K562 (cell line): ENCODE measurements around the gene FBN3. TPM values are rescaled to one million over a fixed set of nuclear protein-coding genes. Genes with fewer than 3 reads are reported as not detected.

Experiments
- ARID1B ChIP-seq: fragments of 450-650 bp; IDR thresholded peaks from 2 replicates; pipeline ENCODE4 v1.6.1; 2016; ENCODE audit warnings: antibody characterized with exemption, mild to moderate bottlenecking, inconsistent platforms
- CBX3 ChIP-seq, 2 experiments: IDR thresholded peaks; 1 replicate in 1 of 2; 2 replicates in 1 of 2; pipeline ENCODE4 v1.6.1; 2012; ENCODE audit warnings: inconsistent platforms in 2 of 2, low read length in 2 of 2, borderline replicate concordance in 1 of 2, control low read depth in 1 of 2
- CXXC5 ChIP-seq: fragments of 250-450 bp; sonication (Bioruptor Pico); IDR thresholded peaks from 2 replicates; pipeline ENCODE4 v1.8.0; 2022; ENCODE audit warnings: inconsistent platforms, mild to moderate bottlenecking, moderate library complexity
- ELF1 ChIP-seq: fragments of 200-800 bp; sonication (Bioruptor generic); IDR thresholded peaks from 2 replicates; pipeline ENCODE4 v1.6.1; 2016; ENCODE audit warnings: missing genetic modification characterization, missing compliant biosample characterization
- ESRRA ChIP-seq: fragments of 450-650 bp; IDR thresholded peaks from 2 replicates; pipeline ENCODE4 v1.6.1; 2014; ENCODE audit warnings: low read depth, mild to moderate bottlenecking, moderate library complexity, borderline replicate concordance
- HMG20A ChIP-seq: fragments of 450-650 bp; formaldehyde crosslinking; conservative IDR thresholded peaks from 2 replicates; pipeline ENCODE4 v1.4.0; 2020; ENCODE audit warnings: mild to moderate bottlenecking, mixed read lengths
- JUND ChIP-seq, 2 experiments: IDR thresholded peaks; 2 replicates in 1 of 2; 3 replicates in 1 of 2; pipeline ENCODE4 v1.6.1; 2011; ENCODE audit warnings: borderline replicate concordance in 2 of 2, low read depth in 2 of 2, low read length in 2 of 2, improper control_type of control experiment in 1 of 2, missing biosample characterization in 1 of 2, missing genetic modification characterization in 1 of 2, missing genetic modification reagents in 1 of 2
- KDM1A ChIP-seq, 2 experiments: fragments of 450-650 bp; IDR thresholded peaks; 2 replicates each; pipeline ENCODE4 v1.6.1; 2016; ENCODE audit warnings: mild to moderate bottlenecking in 2 of 2
- MBD2 ChIP-seq: sonication (generic); IDR thresholded peaks from 2 replicates; pipeline ENCODE4 v1.6.1; 2016; ENCODE audit warnings: low read depth, borderline replicate concordance
- MXI1 ChIP-seq: IDR thresholded peaks from 2 replicates; pipeline ENCODE4 v1.6.1; 2011; ENCODE audit warnings: low read depth, mild to moderate bottlenecking, improper control_type of control experiment, low read length
- MYNN ChIP-seq, 2 experiments: sonication (generic); formaldehyde crosslinking in 1 of 2; IDR thresholded peaks; 2 replicates each; pipeline versions ENCODE4 v1.5.0 to v1.6.1; 2016 to 2020; ENCODE audit warnings: antibody characterized with exemption in 1 of 2, missing genetic modification reagents in 1 of 2
- POLR2G ChIP-seq: fragments of 200-400 bp; formaldehyde crosslinking; IDR thresholded peaks from 2 replicates; pipeline ENCODE4 v1.6.1; 2017; ENCODE audit warnings: low read depth, mild to moderate bottlenecking, antibody characterized with exemption, low read length, moderate library complexity
- TRIM24 ChIP-seq, 2 experiments: fragments of 450-650 bp; IDR thresholded peaks; 2 replicates each; pipeline ENCODE4 v1.6.1; 2016
- ZC3H4 ChIP-seq: sonication (generic); formaldehyde crosslinking; IDR thresholded peaks from 2 replicates; pipeline ENCODE4 v1.9.0; 2021; ENCODE audit warnings: missing genetic modification reagents, borderline replicate concordance
- ZNF197 ChIP-seq: fragments of 200-800 bp; sonication (Bioruptor generic); IDR thresholded peaks from 2 replicates; pipeline ENCODE4 v1.6.1; 2016; ENCODE audit warnings: low read depth, missing genetic modification characterization, missing compliant biosample characterization
- polyA plus RNA-seq, 8 experiments: library from polyadenylated mRNA; depleted of rRNA in 4 of 8; stranded (reverse) in 5 of 8; unstranded in 3 of 8; fragments of >200 nt; fragmentation: Nextera tagmentation in 2 of 8; fragmentation: Illumina TruSeq in 1 of 8; extraction: Ambion mirVana in 2 of 8; extraction: Trizol in 1 of 8; gene quantifications; 2 replicates each; pipeline versions ENCODE4 v1.2.1 to v1.2.3, GENCODE V29; 2011 to 2014; ENCODE audit warnings: inconsistent platforms in 1 of 8, missing spikeins in 1 of 8
- total RNA-seq, 7 experiments: library from RNA; depleted of rRNA in 6 of 7; stranded (reverse); fragments of >200 nt in 6 of 7; fragmentation: Illumina TruSeq in 2 of 7; extraction: Trizol in 2 of 7; gene quantifications; 2 replicates each; pipeline versions ENCODE4 v1.2.1 to v1.2.3, GENCODE V29; 2011 to 2021; ENCODE audit warnings: low replicate concordance in 1 of 7
- TF ChIP-seq, protein P1 (sequence below), 3 experiments: fragments of 200-800 bp in 1 of 3; fragments of 250-450 bp in 1 of 3; fragments of 450-650 bp in 1 of 3; sonication (Bioruptor Pico) in 1 of 3; sonication (Bioruptor generic) in 1 of 3; formaldehyde crosslinking in 1 of 3; IDR thresholded peaks; 2 replicates each; pipeline versions ENCODE4 v1.6.1 to v1.8.0; 2016 to 2022; ENCODE audit warnings: mild to moderate bottlenecking in 2 of 3, missing genetic modification characterization in 2 of 3, missing compliant biosample characterization in 1 of 3, moderate library complexity in 1 of 3
- TF ChIP-seq, protein P2 (sequence below), 3 experiments: fragments of 200-800 bp in 1 of 3; sonication (Bioruptor generic) in 1 of 3; sonication (generic) in 1 of 3; formaldehyde crosslinking in 1 of 3; IDR thresholded peaks; 2 replicates each; pipeline versions ENCODE4 v1.6.1 to v1.8.0; 2016 to 2022; ENCODE audit warnings: mild to moderate bottlenecking in 2 of 3, missing compliant biosample characterization in 2 of 3, missing genetic modification characterization in 2 of 3, missing genetic modification reagents in 1 of 3
- TF ChIP-seq, protein P3 (sequence below), 2 experiments: fragments of 200-800 bp in 1 of 2; sonication (Bioruptor generic) in 1 of 2; sonication (generic) in 1 of 2; formaldehyde crosslinking in 1 of 2; IDR thresholded peaks in 1 of 2; conservative IDR thresholded peaks in 1 of 2; 2 replicates each; pipeline versions ENCODE4 v1.5.0 to v1.6.1; 2016 to 2020; ENCODE audit warnings: missing compliant biosample characterization in 1 of 2, missing genetic modification characterization in 1 of 2, missing genetic modification reagents in 1 of 2

Gene FBN3
- total and polyA plus RNA-seq, 9 of the 15 experiments (the other 6 are each of a cell fraction or from before 2014, with no cell fraction given): under 0.01 to 0.29 (median 0.01) TPM; not detected in 4

DNA sequence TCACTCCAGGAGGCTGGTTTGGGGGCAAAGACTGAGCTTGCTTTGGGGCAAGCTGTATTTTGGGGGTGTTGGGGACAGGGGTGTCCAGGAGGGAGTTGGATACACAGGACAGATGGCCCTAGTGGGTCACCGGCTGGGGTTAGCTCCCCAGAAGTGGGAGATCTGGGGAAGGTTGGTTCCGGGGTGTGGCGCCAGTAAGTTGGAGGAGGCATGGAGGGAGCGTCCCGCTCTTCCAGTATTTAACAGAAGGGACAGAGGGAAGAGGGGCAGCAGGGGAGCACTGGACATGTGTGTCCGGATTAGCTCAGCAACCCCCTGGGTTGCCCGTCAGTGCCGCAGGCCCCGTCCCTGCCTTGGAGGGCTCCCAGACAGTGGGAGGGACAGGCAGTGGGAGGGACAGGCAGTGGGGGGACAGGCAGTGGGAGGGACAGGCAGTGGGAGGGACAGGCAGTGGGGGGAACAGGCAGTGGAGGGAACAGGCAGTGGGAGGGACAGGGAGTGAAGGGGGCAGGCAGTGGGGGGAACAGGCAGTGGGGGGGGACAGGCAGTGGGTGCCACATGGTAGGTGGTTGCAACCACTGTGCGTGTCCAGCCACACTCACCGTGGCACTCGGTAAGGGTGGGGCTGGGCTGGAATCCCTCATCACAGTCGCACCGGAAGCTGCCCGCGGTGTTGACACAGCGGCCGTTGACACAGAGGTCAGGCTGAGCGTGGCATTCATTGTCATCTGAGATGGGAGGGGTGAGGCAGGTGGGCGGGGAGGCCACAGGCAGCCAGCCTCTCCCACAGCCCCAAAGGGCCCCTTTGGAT, 63.6 kb downstream of the FBN3 start (continued):
- TF ChIP-seq ELF1: peak; percentile 53
- TF ChIP-seq ZC3H4 (CRISPR knock-in tag): 0 out of 2 replicates have a peak, but pooled peaks have one; percentile 9
- 0 out of 4 replicates have a peak, but pooled peaks of 1 of the 2 experiments have one; percentile 14 for TF ChIP-seq TRIM24 (IDR thresholded peaks at IDR 0.05)
- TF ChIP-seq ESRRA: no peak; the same call in 1 of the 2 replicates
- TF ChIP-seq MBD2: 0 out of 2 replicates have a peak, but pooled peaks have one; percentile 39
- TF ChIP-seq ZNF197 (CRISPR knock-in tag): no peak
- TF ChIP-seq CBX3 (IDR thresholded peaks at IDR 0.05; ENCODE audit: borderline replicate concordance in 1 of 2, low read length in 2 of 2): peak in 1 of 2 experiments; percentile 32; a peak in 1 of 3 replicates
- TF ChIP-seq JUND (IDR thresholded peaks at IDR 0.05; ENCODE audit: borderline replicate concordance, low read depth, low read length): peak; percentile 56; the same call in 1 of the 2 replicates
- peak; percentile 43; the same call in 1 of the 3 replicates for TF ChIP-seq JUND (tag; IDR thresholded peaks at IDR 0.05; ENCODE audit: borderline replicate concordance, low read depth, low read length)
- TF ChIP-seq MXI1: 0 out of 2 replicates have a peak, but pooled peaks have one; percentile 54
- peak; percentile 55; the same call in 1 of the 2 replicates for TF ChIP-seq MYNN (IDR thresholded peaks at IDR 0.05)
- TF ChIP-seq MYNN (CRISPR knock-in tag; IDR thresholded peaks at IDR 0.05): no peak
- peak; percentile 58 for TF ChIP-seq CXXC5
- TF ChIP-seq, protein P1, sequence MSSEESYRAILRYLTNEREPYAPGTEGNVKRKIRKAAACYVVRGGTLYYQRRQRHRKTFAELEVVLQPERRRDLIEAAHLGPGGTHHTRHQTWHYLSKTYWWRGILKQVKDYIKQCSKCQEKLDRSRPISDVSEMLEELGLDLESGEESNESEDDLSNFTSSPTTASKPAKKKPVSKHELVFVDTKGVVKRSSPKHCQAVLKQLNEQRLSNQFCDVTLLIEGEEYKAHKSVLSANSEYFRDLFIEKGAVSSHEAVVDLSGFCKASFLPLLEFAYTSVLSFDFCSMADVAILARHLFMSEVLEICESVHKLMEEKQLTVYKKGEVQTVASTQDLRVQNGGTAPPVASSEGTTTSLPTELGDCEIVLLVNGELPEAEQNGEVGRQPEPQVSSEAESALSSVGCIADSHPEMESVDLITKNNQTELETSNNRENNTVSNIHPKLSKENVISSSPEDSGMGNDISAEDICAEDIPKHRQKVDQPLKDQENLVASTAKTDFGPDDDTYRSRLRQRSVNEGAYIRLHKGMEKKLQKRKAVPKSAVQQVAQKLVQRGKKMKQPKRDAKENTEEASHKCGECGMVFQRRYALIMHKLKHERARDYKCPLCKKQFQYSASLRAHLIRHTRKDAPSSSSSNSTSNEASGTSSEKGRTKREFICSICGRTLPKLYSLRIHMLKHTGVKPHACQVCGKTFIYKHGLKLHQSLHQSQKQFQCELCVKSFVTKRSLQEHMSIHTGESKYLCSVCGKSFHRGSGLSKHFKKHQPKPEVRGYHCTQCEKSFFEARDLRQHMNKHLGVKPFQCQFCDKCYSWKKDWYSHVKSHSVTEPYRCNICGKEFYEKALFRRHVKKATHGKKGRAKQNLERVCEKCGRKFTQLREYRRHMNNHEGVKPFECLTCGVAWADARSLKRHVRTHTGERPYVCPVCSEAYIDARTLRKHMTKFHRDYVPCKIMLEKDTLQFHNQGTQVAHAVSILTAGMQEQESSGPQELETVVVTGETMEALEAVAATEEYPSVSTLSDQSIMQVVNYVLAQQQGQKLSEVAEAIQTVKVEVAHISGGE (CRISPR knock-in tag; IDR thresholded peaks at IDR 0.05): peak in 1 of 3 experiments; percentile 69; a peak in 1 of 6 replicates
- no peak for TF ChIP-seq KDM1A (IDR thresholded peaks at IDR 0.05)
- TF ChIP-seq, protein P2, sequence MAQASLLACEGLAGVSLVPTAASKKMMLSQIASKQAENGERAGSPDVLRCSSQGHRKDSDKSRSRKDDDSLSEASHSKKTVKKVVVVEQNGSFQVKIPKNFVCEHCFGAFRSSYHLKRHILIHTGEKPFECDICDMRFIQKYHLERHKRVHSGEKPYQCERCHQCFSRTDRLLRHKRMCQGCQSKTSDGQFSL (CRISPR knock-in tag; IDR thresholded peaks at IDR 0.05): peak; percentile 91
- TF ChIP-seq, protein P2 (tag; IDR thresholded peaks at IDR 0.05): peak in 1 of 2 experiments; percentile 80; a peak in 2 of 4 replicates
- peak; percentile 54 for TF ChIP-seq ARID1B
- TF ChIP-seq, protein P3, sequence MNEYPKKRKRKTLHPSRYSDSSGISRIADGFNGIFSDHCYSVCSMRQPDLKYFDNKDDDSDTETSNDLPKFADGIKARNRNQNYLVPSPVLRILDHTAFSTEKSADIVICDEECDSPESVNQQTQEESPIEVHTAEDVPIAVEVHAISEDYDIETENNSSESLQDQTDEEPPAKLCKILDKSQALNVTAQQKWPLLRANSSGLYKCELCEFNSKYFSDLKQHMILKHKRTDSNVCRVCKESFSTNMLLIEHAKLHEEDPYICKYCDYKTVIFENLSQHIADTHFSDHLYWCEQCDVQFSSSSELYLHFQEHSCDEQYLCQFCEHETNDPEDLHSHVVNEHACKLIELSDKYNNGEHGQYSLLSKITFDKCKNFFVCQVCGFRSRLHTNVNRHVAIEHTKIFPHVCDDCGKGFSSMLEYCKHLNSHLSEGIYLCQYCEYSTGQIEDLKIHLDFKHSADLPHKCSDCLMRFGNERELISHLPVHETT (CRISPR knock-in tag; conservative IDR thresholded peaks at IDR 0.05 in 1 of 2, IDR thresholded peaks at IDR 0.05 in 1 of 2): 0 out of 4 replicates have a peak, but pooled peaks of 1 of the 2 experiments have one; percentile 18
- no peak for TF ChIP-seq HMG20A (CRISPR knock-in tag)
- peak; percentile 75 for TF ChIP-seq POLR2G
